ENCODE measurements around the gene KIR3DL2. TPM values are rescaled to one million over a fixed set of nuclear protein-coding genes. Genes with fewer than 3 reads are reported as not detected.

The KIR3DL2 gene
- total RNA-seq, 6 experiments from 2014 or later, result not detected

DNA sequence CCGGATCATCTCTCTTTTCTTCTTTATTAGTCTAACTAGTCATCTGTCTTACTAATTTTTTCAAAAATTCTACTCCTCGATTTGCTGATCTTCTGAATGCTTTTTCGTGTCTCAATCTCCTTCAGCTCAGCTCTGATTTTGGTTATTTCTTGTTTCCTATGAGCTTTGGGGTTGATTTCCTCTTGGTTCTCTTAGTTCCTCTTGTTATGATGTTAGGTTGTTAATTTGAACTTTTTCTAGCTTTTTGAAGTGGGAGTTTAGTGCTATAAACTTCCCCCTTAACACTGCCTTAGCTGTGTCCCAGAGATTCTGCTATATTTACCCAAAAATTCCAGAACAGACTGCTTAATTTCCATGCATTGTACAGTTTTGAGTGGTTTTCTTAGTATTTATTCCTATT is 27.2 kb downstream of the KIR3DL2 start:
- no peak for DNase-seq
- TF ChIP-seq, protein P1, sequence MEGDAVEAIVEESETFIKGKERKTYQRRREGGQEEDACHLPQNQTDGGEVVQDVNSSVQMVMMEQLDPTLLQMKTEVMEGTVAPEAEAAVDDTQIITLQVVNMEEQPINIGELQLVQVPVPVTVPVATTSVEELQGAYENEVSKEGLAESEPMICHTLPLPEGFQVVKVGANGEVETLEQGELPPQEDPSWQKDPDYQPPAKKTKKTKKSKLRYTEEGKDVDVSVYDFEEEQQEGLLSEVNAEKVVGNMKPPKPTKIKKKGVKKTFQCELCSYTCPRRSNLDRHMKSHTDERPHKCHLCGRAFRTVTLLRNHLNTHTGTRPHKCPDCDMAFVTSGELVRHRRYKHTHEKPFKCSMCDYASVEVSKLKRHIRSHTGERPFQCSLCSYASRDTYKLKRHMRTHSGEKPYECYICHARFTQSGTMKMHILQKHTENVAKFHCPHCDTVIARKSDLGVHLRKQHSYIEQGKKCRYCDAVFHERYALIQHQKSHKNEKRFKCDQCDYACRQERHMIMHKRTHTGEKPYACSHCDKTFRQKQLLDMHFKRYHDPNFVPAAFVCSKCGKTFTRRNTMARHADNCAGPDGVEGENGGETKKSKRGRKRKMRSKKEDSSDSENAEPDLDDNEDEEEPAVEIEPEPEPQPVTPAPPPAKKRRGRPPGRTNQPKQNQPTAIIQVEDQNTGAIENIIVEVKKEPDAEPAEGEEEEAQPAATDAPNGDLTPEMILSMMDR (IDR thresholded peaks at IDR 0.05), result no peak
- Mint-ChIP-seq H3K9me3 (peaks cover 53% of the 10 kb centered on the region), H3K4me1 (ENCODE audit: low read depth) (no peaks in the 10 kb centered on the region), H3K4me3 (no peak overlapping the region), H3K36me3 (ENCODE audit: low read depth) (peaks cover 10% of the 10 kb centered on the region), H3K27ac (no peak overlapping the region), H3K27me3 (ENCODE audit: insufficient read depth) (peaks cover 2% of the 10 kb centered on the region; the same call in 1 of the 2 replicates)

DNA sequence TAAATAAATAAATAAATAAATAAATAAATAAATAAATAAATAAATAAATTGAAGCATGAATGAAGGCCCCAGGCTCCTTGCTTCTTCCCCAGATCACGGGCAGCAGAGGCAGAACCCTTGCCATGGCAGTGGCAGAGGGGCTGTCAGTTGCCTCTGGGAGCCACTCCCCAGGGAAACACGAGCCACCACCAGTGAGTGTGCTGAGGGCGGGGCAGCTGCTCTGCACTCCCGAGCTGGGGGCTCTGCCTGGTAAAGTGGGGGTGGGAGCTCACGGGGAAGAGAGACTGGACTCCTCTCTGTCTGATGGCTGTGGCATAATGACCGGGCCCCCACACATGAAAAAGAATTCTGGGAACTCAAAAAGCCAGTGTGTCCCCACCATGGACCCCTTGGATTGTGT is 31.6 kb downstream of the KIR3DL2 start:
- Mint-ChIP-seq H3K9me3 (peaks cover 51% of the 10 kb centered on the region), H3K27ac (no peak overlapping the region), H3K36me3 (ENCODE audit: low read depth) (peaks cover 5% of the 10 kb centered on the region; the same call in 1 of the 2 replicates), H3K4me1 (ENCODE audit: low read depth) (no peaks in the 10 kb centered on the region), H3K4me3 (no peak overlapping the region), H3K27me3 (ENCODE audit: insufficient read depth) (peaks cover 2% of the 10 kb centered on the region; the same call in 1 of the 2 replicates)
- no peak for DNase-seq
- TF ChIP-seq, protein P1 (IDR thresholded peaks at IDR 0.05), result no peak

DNA sequence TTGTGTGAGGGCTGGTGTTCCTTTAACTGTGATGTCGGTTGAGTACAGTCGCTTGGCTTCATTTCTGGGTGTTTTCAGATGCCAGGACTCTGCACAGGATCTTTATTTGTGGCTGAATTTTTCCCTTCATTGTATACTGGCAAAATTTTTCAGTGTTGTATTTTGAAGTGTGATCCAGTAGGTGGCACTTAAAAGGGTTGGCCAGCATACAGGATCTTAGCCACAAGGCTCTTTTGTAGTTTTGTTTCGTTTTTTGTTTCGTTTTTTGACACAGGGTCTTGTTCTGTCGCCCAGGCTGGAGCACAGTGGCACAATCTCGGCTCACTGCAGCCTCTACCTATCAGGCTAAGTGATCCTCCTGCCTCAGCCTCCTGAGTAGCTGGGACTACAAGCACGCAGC is 32.5 kb downstream of the KIR3DL2 start:
- H3K9me3 Mint-ChIP-seq, result peaks cover 44% of the 10 kb centered on the region
- peaks cover 2% of the 10 kb centered on the region; the same call in 1 of the 2 replicates for H3K27me3 Mint-ChIP-seq (ENCODE audit: insufficient read depth)
- no peaks in the 10 kb centered on the region for H3K4me1 Mint-ChIP-seq (ENCODE audit: low read depth)
- TF ChIP-seq, protein P1 (IDR thresholded peaks at IDR 0.05), result peak; percentile 11; the same call in 1 of the 2 replicates
- H3K27ac Mint-ChIP-seq, result no peak overlapping the region
- peaks cover 5% of the 10 kb centered on the region; the same call in 1 of the 2 replicates for H3K36me3 Mint-ChIP-seq (ENCODE audit: low read depth)
- H3K4me3 Mint-ChIP-seq, result peak overlapping the region; percentile 28; the same call in 1 of the 2 replicates
- no peak for DNase-seq

DNA sequence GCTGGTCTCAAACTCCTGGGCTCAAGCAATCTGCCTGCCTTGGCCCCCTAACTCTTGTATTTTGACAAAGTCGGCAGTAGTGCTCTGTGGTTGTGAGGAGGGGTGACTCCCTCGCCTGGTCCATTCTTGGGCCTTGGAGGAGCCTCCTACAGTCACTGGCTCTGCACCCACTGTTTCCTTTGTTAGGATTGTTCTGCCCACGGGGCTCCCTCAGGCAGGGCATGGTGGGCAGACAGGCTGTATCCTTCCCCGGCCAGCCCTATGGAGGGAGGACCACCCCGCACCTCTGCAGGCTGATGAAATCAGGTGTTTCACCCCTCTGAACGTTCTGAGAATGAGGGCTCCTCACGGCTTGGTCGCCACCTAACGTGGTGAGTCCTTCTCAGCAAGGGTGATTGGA is 33.0 kb downstream of the KIR3DL2 start:
- TF ChIP-seq, protein P1 (IDR thresholded peaks at IDR 0.05), result no peak
- no peaks in the 10 kb centered on the region for H3K4me1 Mint-ChIP-seq (ENCODE audit: low read depth)
- DNase-seq, result no peak
- H3K9me3 Mint-ChIP-seq, result peaks cover 44% of the 10 kb centered on the region
- peaks cover 5% of the 10 kb centered on the region; the same call in 1 of the 2 replicates for H3K36me3 Mint-ChIP-seq (ENCODE audit: low read depth)
- H3K27me3 Mint-ChIP-seq (ENCODE audit: insufficient read depth), result peaks cover 2% of the 10 kb centered on the region; the same call in 1 of the 2 replicates
- H3K4me3 Mint-ChIP-seq, result no peak overlapping the region; the same call in 1 of the 2 replicates
- no peak overlapping the region for H3K27ac Mint-ChIP-seq

DNA sequence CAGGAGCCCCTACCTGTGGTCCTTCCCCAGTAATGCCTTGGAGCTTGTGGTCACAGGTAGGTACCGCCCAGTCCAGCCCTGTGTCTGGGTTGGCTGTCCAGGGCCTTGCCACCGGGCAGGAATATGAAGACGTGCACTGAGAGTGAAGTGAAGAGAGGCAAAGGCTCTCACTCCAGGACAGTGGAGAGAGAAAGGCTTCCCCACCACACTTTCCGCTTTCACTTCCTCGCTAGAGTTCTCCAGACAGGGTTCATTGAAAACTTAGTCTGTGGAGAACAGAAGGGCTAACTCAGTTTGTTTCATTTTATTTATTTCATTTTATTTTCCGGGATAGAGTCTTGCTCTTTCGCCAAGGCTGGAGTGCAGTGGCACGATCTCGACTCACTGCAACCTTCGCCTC is 38.0 kb downstream of the KIR3DL2 start:
- H3K36me3 Mint-ChIP-seq (ENCODE audit: low read depth), result no peaks in the 10 kb centered on the region; the same call in none of the 2 replicates
- H3K4me1 Mint-ChIP-seq (ENCODE audit: low read depth), result no peaks in the 10 kb centered on the region
- H3K27me3 Mint-ChIP-seq (ENCODE audit: insufficient read depth), result no peaks in the 10 kb centered on the region; the same call in 1 of the 2 replicates
- H3K9me3 Mint-ChIP-seq, result peaks cover 33% of the 10 kb centered on the region
- no peak overlapping the region for H3K27ac Mint-ChIP-seq
- no peak overlapping the region for H3K4me3 Mint-ChIP-seq
- TF ChIP-seq, protein P1 (IDR thresholded peaks at IDR 0.05), result no peak
- no peak for DNase-seq

Data from HFFc6 (cell line).